Measurements from ENCODE around the gene ARVCF. TPM values are rescaled to one million over a fixed set of nuclear protein-coding genes. Genes with fewer than 3 reads are reported as not detected.

ARVCF gene
- total and polyA plus RNA-seq, 2 of the 8 experiments (the other 6 are each of a cell fraction or from before 2014, with no cell fraction given): 31.0 to 43.2 TPM

DNA sequence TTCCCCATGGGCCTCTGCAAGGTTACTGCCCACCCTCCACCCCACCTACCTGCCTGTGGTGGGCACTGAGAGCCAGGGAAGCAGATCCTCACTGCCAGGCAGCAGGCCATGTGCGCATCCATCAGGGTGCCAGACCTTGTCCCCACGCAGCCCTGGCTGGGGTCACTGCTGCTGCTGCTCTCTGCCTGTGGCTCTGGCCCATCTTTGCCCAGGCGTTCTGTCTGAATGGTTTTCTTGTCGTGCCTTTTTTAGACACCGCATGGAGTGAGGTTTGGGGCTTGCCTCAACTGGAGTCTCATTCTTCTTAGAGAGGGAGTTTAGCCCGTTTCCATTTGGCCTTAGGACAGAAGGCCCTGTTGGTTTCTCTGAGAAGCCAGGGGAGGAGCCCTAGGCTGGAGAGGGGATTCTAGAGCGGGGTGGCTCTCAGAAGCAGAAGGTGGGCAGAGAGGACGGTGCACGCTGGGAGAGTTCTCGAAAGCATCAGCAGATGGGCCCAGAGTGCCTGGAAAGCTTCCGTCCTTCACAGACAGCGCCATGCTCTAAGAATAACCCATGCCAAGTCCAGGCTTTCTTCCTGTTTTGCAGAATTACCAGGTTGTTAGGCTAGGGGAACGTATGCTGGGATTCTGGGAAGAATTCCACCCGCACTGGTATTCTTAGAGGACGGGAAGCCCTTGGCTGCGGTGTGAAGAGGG lies 12.4 kb upstream of the ARVCF start:
- no peaks in the 10 kb centered on the region for H3K79me2 ChIP-seq (ENCODE audit: control insufficient read depth in 1 of 2, insufficient read depth in 2 of 2, low read length in 2 of 2)
- no peak overlapping the region for H4K91ac ChIP-seq (replicated peaks; ENCODE audit: insufficient read length, low read length)
- H3K18ac ChIP-seq (ENCODE audit: extremely low read depth, low read length): no peak overlapping the region
- H2BK20ac ChIP-seq (ENCODE audit: low read length): no peak overlapping the region
- H3K23me2 ChIP-seq (ENCODE audit: low read depth, low read length): no peaks in the 10 kb centered on the region
- ChIA-PET CTCF (ENCODE audit: partially characterized antibody) (interaction anchor here (0.6 to 8.6 kb wide), 7 partner anchors 9 to 75 kb away, joined by 3 to 54 read pairs (median 4); no protein-coding TSS in a partner anchor), POLR2A (ENCODE audit: partially characterized antibody) (interaction anchor here (1.2 kb wide), 1 partner anchor 50 kb away, joined by 4 read pairs; no protein-coding TSS in a partner anchor)
- H4K5ac ChIP-seq (ENCODE audit: insufficient read length, low read depth, low read length): no peak overlapping the region
- no peak overlapping the region for H3K23ac ChIP-seq (ENCODE audit: insufficient read length)
- H3K4me1 ChIP-seq (replicated peaks in 1 of 4; ENCODE audit: control insufficient read depth in 3 of 4, insufficient read depth in 4 of 4, low read length in 3 of 4): no peaks in the 10 kb centered on the region; a peak in 1 of 7 replicates
- H4K20me1 ChIP-seq (replicated peaks in 1 of 2; ENCODE audit: control insufficient read depth in 1 of 2, insufficient read depth in 2 of 2, low read length in 2 of 2): peaks cover 5 to 16% of the 10 kb centered on the region in 2 experiments
- no peak overlapping the region for H2BK15ac ChIP-seq (ENCODE audit: low read length)
- no peak overlapping the region for H4K8ac ChIP-seq (ENCODE audit: extremely low read depth, insufficient read depth, low read length)
- TF ChIP-seq TAF7 (optimal IDR thresholded peaks at IDR 0.05; ENCODE audit: borderline replicate concordance, low read depth, low read length) (no peak), HDAC6 (IDR thresholded peaks at IDR 0.05; ENCODE audit: low read depth, low read length) (no peak), GABPA (IDR thresholded peaks at IDR 0.05; ENCODE audit: borderline replicate concordance, insufficient read depth, low read length) (no peak), NRF1 (IDR thresholded peaks at IDR 0.05; ENCODE audit: low read depth, low read length) (no peak), EGR1 (IDR thresholded peaks at IDR 0.05; ENCODE audit: borderline replicate concordance, low read depth, low read length) (no peak), ZNF274 (IDR thresholded peaks at IDR 0.05; ENCODE audit: borderline replicate concordance, extremely low read depth, low read length) (no peak), SIRT6 (IDR thresholded peaks at IDR 0.05; ENCODE audit: low read length) (no peak), CHD1 (IDR thresholded peaks at IDR 0.05; ENCODE audit: low read depth, low read length) (no peak), YY1 (IDR thresholded peaks at IDR 0.05; ENCODE audit: low read depth, low read length) (no peak), SIX5 (IDR thresholded peaks at IDR 0.05; ENCODE audit: low read depth, low read length) (no peak), GTF2F1 (IDR thresholded peaks at IDR 0.05; ENCODE audit: borderline replicate concordance, low read depth, low read length) (no peak), JUND (IDR thresholded peaks at IDR 0.05; ENCODE audit: low read length) (no peak), CHD2 (IDR thresholded peaks at IDR 0.05; ENCODE audit: low read length) (no peak), PHF8 (conservative IDR thresholded peaks at IDR 0.05; ENCODE audit: low read depth, low read length) (no peak)
- H3K4me2 ChIP-seq (ENCODE audit: insufficient read depth in 1 of 2, low read depth in 2 of 2, low read length in 2 of 2): no peak overlapping the region
- no peak overlapping the region for H2BK5ac ChIP-seq (ENCODE audit: low read depth, low read length)
- H3K27me3 ChIP-seq (replicated peaks in 1 of 4; ENCODE audit: control insufficient read depth in 3 of 4, extremely low read depth in 1 of 4, insufficient read depth in 3 of 4, low read length in 3 of 4): no peaks in the 10 kb centered on the region
- no peak overlapping the region for H2AK5ac ChIP-seq (ENCODE audit: low read depth, low read length)
- H3K4ac ChIP-seq (replicated peaks; ENCODE audit: insufficient read length, low read depth, low read length): no peak overlapping the region
- no peak overlapping the region for H3K56ac ChIP-seq (replicated peaks; ENCODE audit: insufficient read length, low read depth, low read length)
- H3K9me3 ChIP-seq (ENCODE audit: insufficient read depth in 2 of 2, low read depth in 1 of 2, low read length in 1 of 2): no peaks in the 10 kb centered on the region
- H3K14ac ChIP-seq (ENCODE audit: insufficient read length): no peak overlapping the region
- no peak overlapping the region for H3K4me3 ChIP-seq (ENCODE audit: extremely low read depth in 1 of 4, insufficient read depth in 2 of 4, low read depth in 3 of 4, low read length in 4 of 4)
- H3K79me1 ChIP-seq (ENCODE audit: low read depth, low read length): peaks cover 4% of the 10 kb centered on the region
- no peak overlapping the region for H3K27ac ChIP-seq (ENCODE audit: low read depth, low read length)
- no peak overlapping the region for H2BK12ac ChIP-seq (ENCODE audit: low read depth, low read length)
- no peak overlapping the region for H2BK120ac ChIP-seq (replicated peaks; ENCODE audit: low read depth, low read length)
- 82% methylated on average over 15 of the region's 16 CpGs; no CpG with 5 or more reads in 1 of the 2 experiments for WGBS, 2 experiments (ENCODE audit: extremely low coverage in 1 of 2, insufficient coverage in 1 of 2, insufficient read length in 1 of 2, insufficient replicate concordance in 2 of 2, low coverage in 1 of 2, low lambda C conversion rate in 2 of 2, missing lambda C conversion rate in 1 of 2)
- H3K9ac ChIP-seq (replicated peaks in 1 of 4; ENCODE audit: extremely low read depth in 1 of 4, low read depth in 3 of 4, low read length in 3 of 4): no peak overlapping the region; a peak in 2 of 7 replicates
- FAIRE-seq (no peak), DNase-seq (ENCODE audit: low read depth in 1 of 2, low spot score in 2 of 2) (no peak)
- H2AFZ ChIP-seq (ENCODE audit: low read length): no peak overlapping the region
- no peaks in the 10 kb centered on the region for H3K36me3 ChIP-seq (ENCODE audit: control insufficient read depth in 2 of 4, insufficient read depth in 4 of 4, low read length in 3 of 4)
